ENCODE data around the gene CPPED1. TPM values are rescaled to one million over a fixed set of nuclear protein-coding genes. Genes with fewer than 3 reads are reported as not detected.

Gene CPPED1
- total RNA-seq, 1 experiment from 2014 or later: 7.9 TPM

DNA sequence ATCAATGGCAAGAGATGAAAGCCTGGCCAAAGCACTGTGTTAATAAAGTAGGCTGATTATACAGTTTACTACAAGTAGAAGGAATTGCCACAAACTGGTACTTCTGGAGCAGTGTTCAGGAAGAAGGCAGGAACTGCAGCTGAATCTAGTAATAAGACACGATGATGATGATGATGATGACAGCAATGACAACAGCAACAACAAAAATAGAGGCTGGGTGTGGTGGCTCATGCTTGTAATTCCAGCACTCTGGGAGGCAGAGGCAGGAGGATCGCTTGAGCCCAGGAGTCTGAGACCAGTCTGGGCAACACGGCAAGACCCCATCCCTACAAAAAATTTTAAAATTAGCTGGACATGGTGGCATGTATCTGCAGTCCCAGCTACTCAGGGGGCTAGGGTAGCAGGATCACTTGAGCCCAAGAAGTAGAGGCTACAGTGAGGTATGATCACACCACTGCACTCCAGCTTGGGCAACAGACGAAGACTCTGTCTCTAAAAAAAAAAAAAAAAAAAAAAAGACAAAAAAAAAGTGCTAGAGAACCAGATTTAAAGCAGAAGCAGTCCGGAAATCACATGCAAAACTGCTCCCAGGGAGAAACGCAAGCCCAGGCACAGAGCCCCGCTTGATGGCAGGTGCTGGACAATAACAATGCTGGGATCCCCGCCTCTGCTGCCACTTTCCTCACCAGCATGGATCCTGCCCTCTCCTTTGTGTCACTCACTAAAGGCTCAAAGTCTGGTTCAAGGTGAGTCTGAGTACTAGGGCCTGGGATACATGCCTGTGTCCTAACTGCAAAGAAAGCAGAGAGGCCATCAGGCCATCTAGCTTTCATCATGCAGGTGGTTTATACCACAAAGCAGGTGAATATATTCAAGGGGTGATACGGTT lies 44.8 kb downstream of the CPPED1 start:
- DNase-seq: peak; percentile 35
- Histone ChIP-seq H3K9me3 (ENCODE audit: control insufficient read depth, low read depth, low read length) (no peaks in the 10 kb centered on the region), H2BK5ac (ENCODE audit: insufficient read length, low read length) (no peak overlapping the region), H3K79me2 (ENCODE audit: insufficient read depth, low read length) (no peaks in the 10 kb centered on the region), H3K4me1 (ENCODE audit: insufficient read depth, low read length) (no peaks in the 10 kb centered on the region; the same call in 1 of the 2 replicates), H3K18ac (ENCODE audit: insufficient read length, low read depth, low read length) (no peak overlapping the region), H3K4ac (ENCODE audit: low read depth, low read length) (no peak overlapping the region), H4K20me1 (ENCODE audit: control insufficient read depth, insufficient read depth, insufficient read length) (no peaks in the 10 kb centered on the region), H3K23me2 (ENCODE audit: insufficient read length, low read depth, low read length, poor library complexity, severe bottlenecking) (no peaks in the 10 kb centered on the region), H3K9ac (ENCODE audit: extremely low read depth, insufficient read length, low read length) (no peak overlapping the region), H3K14ac (ENCODE audit: insufficient read depth, low read length) (no peak overlapping the region; the same call in 1 of the 2 replicates), H2AK5ac (ENCODE audit: insufficient read length, low read length) (no peak overlapping the region), H2BK20ac (ENCODE audit: low read depth, low read length, poor library complexity, severe bottlenecking) (no peak overlapping the region), H4K5ac (ENCODE audit: insufficient read length, low read depth, low read length) (no peak overlapping the region), H3K56ac (ENCODE audit: insufficient read length, low read depth, low read length) (no peak overlapping the region), H3K23ac (ENCODE audit: insufficient read length, low read depth, low read length) (no peak overlapping the region), H4K91ac (ENCODE audit: insufficient read length, low read depth, low read length) (no peak overlapping the region), H3K4me2 (ENCODE audit: insufficient read depth, insufficient read length, low read length) (no peak overlapping the region), H4K8ac (replicated peaks; ENCODE audit: insufficient read length, low read depth, low read length) (no peak overlapping the region), H2BK15ac (ENCODE audit: low read depth, low read length) (no peak overlapping the region), H2BK120ac (ENCODE audit: low read depth, low read length, poor library complexity, severe bottlenecking) (no peak overlapping the region), H3K79me1 (ENCODE audit: insufficient read depth, low read depth, low read length, poor library complexity, severe bottlenecking) (no peaks in the 10 kb centered on the region), H2AFZ (ENCODE audit: low read length) (no peak overlapping the region), H2BK12ac (ENCODE audit: insufficient read length, low read depth, low read length) (no peak overlapping the region), H3T11ph (ENCODE audit: low read length) (no peak overlapping the region), H3K27ac (ENCODE audit: insufficient read length, low read depth, low read length) (no peak overlapping the region), H3K27me3 (ENCODE audit: insufficient read depth, low read length) (no peaks in the 10 kb centered on the region)
- no peaks in the 10 kb centered on the region for H3K9me3 Mint-ChIP-seq
- no CpG with 5 or more reads among the region's 9 CpGs for WGBS (ENCODE audit: extremely low coverage, insufficient read length, low lambda C conversion rate)
- H3K27me3 Mint-ChIP-seq (ENCODE audit: low read depth): no peaks in the 10 kb centered on the region
- TF ChIP-seq, protein P1, sequence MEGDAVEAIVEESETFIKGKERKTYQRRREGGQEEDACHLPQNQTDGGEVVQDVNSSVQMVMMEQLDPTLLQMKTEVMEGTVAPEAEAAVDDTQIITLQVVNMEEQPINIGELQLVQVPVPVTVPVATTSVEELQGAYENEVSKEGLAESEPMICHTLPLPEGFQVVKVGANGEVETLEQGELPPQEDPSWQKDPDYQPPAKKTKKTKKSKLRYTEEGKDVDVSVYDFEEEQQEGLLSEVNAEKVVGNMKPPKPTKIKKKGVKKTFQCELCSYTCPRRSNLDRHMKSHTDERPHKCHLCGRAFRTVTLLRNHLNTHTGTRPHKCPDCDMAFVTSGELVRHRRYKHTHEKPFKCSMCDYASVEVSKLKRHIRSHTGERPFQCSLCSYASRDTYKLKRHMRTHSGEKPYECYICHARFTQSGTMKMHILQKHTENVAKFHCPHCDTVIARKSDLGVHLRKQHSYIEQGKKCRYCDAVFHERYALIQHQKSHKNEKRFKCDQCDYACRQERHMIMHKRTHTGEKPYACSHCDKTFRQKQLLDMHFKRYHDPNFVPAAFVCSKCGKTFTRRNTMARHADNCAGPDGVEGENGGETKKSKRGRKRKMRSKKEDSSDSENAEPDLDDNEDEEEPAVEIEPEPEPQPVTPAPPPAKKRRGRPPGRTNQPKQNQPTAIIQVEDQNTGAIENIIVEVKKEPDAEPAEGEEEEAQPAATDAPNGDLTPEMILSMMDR (conservative IDR thresholded peaks at IDR 0.05): no peak
- H3K4me1 Mint-ChIP-seq: peaks cover 14 to 21% of the 10 kb centered on the region in 2 experiments
- no peak overlapping the region for H3K4me3 Mint-ChIP-seq
- H3K36me3 Mint-ChIP-seq (ENCODE audit: insufficient read depth in 1 of 3, low read depth in 3 of 3): no peaks in the 10 kb centered on the region
- H3K27ac Mint-ChIP-seq: peak overlapping the region in 1 of 3 experiments; percentile 49; a peak in 2 of 7 replicates
